Measurements from ENCODE around the gene RDH8. TPM values are rescaled to one million over a fixed set of nuclear protein-coding genes. Genes with fewer than 3 reads are reported as not detected.

Gene RDH8
- total and polyA plus RNA-seq, 2 of the 4 experiments (the other 2 are of a cell fraction), result 0.18 TPM; not detected in 1

DNA sequence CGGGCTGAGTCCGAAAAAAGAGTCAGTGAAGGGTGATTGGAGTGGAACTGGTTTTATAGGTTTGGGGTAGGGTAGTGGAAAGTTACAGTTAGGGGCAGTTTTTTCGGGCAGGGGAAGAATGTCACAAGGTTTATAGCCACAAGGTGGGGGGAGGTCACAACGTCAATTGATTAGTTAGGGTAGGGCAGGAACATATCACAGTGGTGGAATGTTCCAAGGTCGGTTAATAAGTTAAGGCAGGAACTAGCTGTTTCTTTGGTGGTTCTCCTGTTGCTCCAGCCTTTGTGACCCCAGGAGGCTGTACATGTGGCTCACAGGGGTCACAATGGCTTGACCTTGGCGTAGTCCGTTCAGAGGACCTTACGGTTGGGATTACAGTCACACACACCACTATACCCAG lies 20.3 kb downstream of the RDH8 start (continued):
- TF ChIP-seq USF2 (IDR thresholded peaks at IDR 0.05; ENCODE audit: low read depth, low read length) (no peak), ELK1 (IDR thresholded peaks at IDR 0.05; ENCODE audit: borderline replicate concordance, low read depth, low read length) (no peak), MAZ (IDR thresholded peaks at IDR 0.05; ENCODE audit: borderline replicate concordance, low read depth, low read length) (no peak), CEBPB (IDR thresholded peaks at IDR 0.05; ENCODE audit: low read depth, low read length) (no peak)

- ATAC-seq (ENCODE audit: low read depth), result no peak
- Histone ChIP-seq H2BK120ac (ENCODE audit: low read depth, low read length) (no peak overlapping the region), H3K27me3 (ENCODE audit: control insufficient read depth, insufficient read depth, low read length) (peaks cover 47% of the 10 kb centered on the region), H3K18ac (ENCODE audit: low read depth, low read length) (no peak overlapping the region), H2BK5ac (ENCODE audit: low read depth, low read length, poor library complexity, severe bottlenecking) (no peak overlapping the region), H2AFZ (replicated peaks; ENCODE audit: low read length, poor library complexity) (no peak overlapping the region), H3K4me1 (ENCODE audit: control insufficient read depth, insufficient read depth, low read length) (no peaks in the 10 kb centered on the region), H3K9ac (ENCODE audit: low read depth, low read length) (no peak overlapping the region), H4K8ac (ENCODE audit: low read depth in 2 of 2, low read length in 2 of 2) (no peak overlapping the region), H3K4me2 (ENCODE audit: low read depth, low read length) (no peak overlapping the region), H4K5ac (ENCODE audit: low read depth, low read length) (no peak overlapping the region), H3K23ac (ENCODE audit: low read depth, low read length) (no peak overlapping the region), H3K4ac (ENCODE audit: low read depth, low read length) (no peak overlapping the region), H3K9me3 (ENCODE audit: control insufficient read depth, insufficient read depth, low read length) (peaks cover 15% of the 10 kb centered on the region), H2AK9ac (replicated peaks; ENCODE audit: low read depth, low read length, poor library complexity) (no peak overlapping the region), H3K9me1 (ENCODE audit: insufficient read depth, low read length) (no peaks in the 10 kb centered on the region), H2BK20ac (ENCODE audit: low read depth, low read length) (no peak overlapping the region), H3K14ac (replicated peaks; ENCODE audit: low read depth, low read length) (no peak overlapping the region), H3K56ac (ENCODE audit: extremely low read depth, insufficient read depth, low read length) (no peak overlapping the region), H3K36me3 (ENCODE audit: control insufficient read depth, insufficient read depth, low read length) (no peaks in the 10 kb centered on the region), H3K4me3 (ENCODE audit: insufficient read depth, low read depth, low read length) (no peak overlapping the region), H3K27ac (ENCODE audit: insufficient read depth, low read length) (no peak overlapping the region), H4K91ac (ENCODE audit: insufficient read depth, low read depth, low read length) (no peak overlapping the region), H2AK5ac (ENCODE audit: low read depth, low read length) (no peak overlapping the region), H2BK15ac (ENCODE audit: low read depth, low read length) (no peak overlapping the region), H3K79me1 (ENCODE audit: low read depth in 1 of 2, low read length in 2 of 2) (no peaks in the 10 kb centered on the region), H4K20me1 (ENCODE audit: insufficient read depth, low read length) (no peaks in the 10 kb centered on the region)
- in situ Hi-C loops (cut with MboI; ENCODE audit: low sequenced_read_pairs), result no loop called here
- no peak for DNase-seq
- intact Hi-C loops (cut with micrococcal nuclease), result no loop called here
- ChIA-PET POLR2A (ENCODE audit: unreplicated experiment) (no interaction called here), CTCF (no interaction called here)
- 60% methylated on average over 1 of the region's 5 CpGs; no CpG with 5 or more reads in 1 of the 2 experiments for WGBS, 2 experiments (ENCODE audit: extremely low coverage in 2 of 2, insufficient read length in 1 of 2)
- dilution Hi-C loops (cut with HindIII; ENCODE audit: low sequenced_read_pairs, unreplicated experiment), result no loop called here
- BruUV-seq (replicated peaks), result no TSS peak
- TF ChIP-seq BHLHE40 (IDR thresholded peaks at IDR 0.05; ENCODE audit: low read depth, low read length), result no peak
- TF ChIP-seq MAFK (IDR thresholded peaks at IDR 0.05; ENCODE audit: low read depth, low read length), result no peak
- TF ChIP-seq USF2 (IDR thresholded peaks at IDR 0.05; ENCODE audit: low read depth, low read length), result no peak
- TF ChIP-seq CHD1 (IDR thresholded peaks at IDR 0.05; ENCODE audit: low read depth, low read length), result no peak
- TF ChIP-seq RCOR1 (IDR thresholded peaks at IDR 0.05; ENCODE audit: insufficient replicate concordance, low read length), result no peak
- TF ChIP-seq CTCF (conservative IDR thresholded peaks at IDR 0.05; ENCODE audit: low read depth, low read length), result no peak
- no peak for TF ChIP-seq RFX5 (IDR thresholded peaks at IDR 0.05; ENCODE audit: low read depth, low read length)
- no peak for TF ChIP-seq POLR2A (IDR thresholded peaks at IDR 0.05; ENCODE audit: low read depth, low read length)
- TF ChIP-seq MAZ (IDR thresholded peaks at IDR 0.05; ENCODE audit: borderline replicate concordance, low read depth, low read length), result no peak
- no peak for TF ChIP-seq CEBPB (IDR thresholded peaks at IDR 0.05; ENCODE audit: low read depth, low read length)
- TF ChIP-seq SMC3 (IDR thresholded peaks at IDR 0.05; ENCODE audit: low read depth, low read length), result no peak
Observed at GRCh38 chr19:10036601-10037071, 23.4 kb downstream of the RDH8 start.
